SK-N-MC (cell line): ENCODE measurements around the gene DDHD1.

ENCODE experiments used
- EZH2 ChIP-seq: fragments of 200-600 bp; sonication (generic); IDR thresholded peaks from one replicate; pipeline ENCODE4 v1.6.1; 2017; ENCODE audit warnings: antibody characterized with exemption
- POLR2AphosphoS5 ChIP-seq: IDR thresholded peaks from 2 replicates; pipeline ENCODE4 v1.6.1; 2012; ENCODE audit warnings: mild to moderate bottlenecking, low read depth, low read length, borderline replicate concordance

DNA sequence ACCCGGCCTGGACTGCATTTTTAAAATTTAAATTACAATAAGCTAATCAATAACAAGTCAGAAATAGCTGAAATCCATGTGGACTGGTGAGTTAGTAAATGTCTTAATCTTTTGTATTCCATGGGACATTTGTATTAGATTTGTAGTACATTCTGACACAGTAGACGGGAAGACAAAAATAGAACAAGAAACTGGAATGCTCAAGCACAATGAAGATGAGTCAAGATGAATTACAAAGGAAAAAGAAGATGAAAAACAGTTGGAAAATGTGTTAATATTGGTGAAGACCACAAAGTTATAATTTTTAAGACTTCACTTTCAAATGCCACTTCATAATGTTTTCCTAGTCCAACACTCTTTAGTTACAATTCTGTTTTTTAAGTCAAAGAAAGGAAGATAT lies 104.5 kb downstream of the DDHD1 start:
- TF ChIP-seq EZH2 (no peak), POLR2AphosphoS5 (no peak)
